HEK293 (cell line): ENCODE results near the gene PGBD4.
A peak's percentile ranks its signal among the peaks of the same experiment; 100 is the strongest.

Experiments
- CTCF ChIA-PET: fragments of 350-600 bp; formaldehyde crosslinking; extraction: SDS; loops from one replicate; lab custom pipeline; 2021; ENCODE audit warnings: antibody characterized with exemption; lab: Yijun Ruan, JAX
- POLR2A ChIA-PET: fragments of 300-600 bp; formaldehyde crosslinking; extraction: SDS; loops from one replicate; lab custom pipeline; 2020; ENCODE audit warnings: antibody characterized with exemption, inconsistent platforms; lab: Yijun Ruan, JAX
- H3K27ac ChIP-seq: fragments of 200-500 bp; sonication (Bioruptor generic); 2 replicates; pipeline ENCODE4 v1.5.1; 2014; ENCODE audit warnings: low read depth, low read length, control low read depth, inconsistent platforms; ENCODE audit errors: extremely low read depth
- H3K36me3 ChIP-seq, 2 experiments: fragments of 200-500 bp in 1 of 2; sonication (Bioruptor generic) in 1 of 2; 1 replicate in 1 of 2; 2 replicates in 1 of 2; pipeline ENCODE4 v1.5.1; 2014 to 2017; ENCODE audit warnings: inconsistent platforms in 2 of 2, low read length in 2 of 2; ENCODE audit not compliant: control insufficient read depth in 2 of 2, insufficient read depth in 1 of 2
- H3K4me1 ChIP-seq: fragments of 200-500 bp; sonication (Bioruptor generic); 2 replicates; pipeline ENCODE4 v1.5.1; 2014; ENCODE audit warnings: mild to moderate bottlenecking, low read length, inconsistent platforms; ENCODE audit not compliant: control insufficient read depth, insufficient read depth
- H3K4me3 ChIP-seq: 2 replicates; pipeline ENCODE4 v1.5.1; 2011; ENCODE audit warnings: low read depth, mild to moderate bottlenecking, control low read depth, low read length, moderate library complexity
- H3K9me3 ChIP-seq: fragments of 200-500 bp; sonication (Bioruptor generic); 2 replicates; pipeline ENCODE4 v1.5.1; 2014; ENCODE audit warnings: low read depth, low read length, inconsistent platforms; ENCODE audit not compliant: control insufficient read depth, insufficient read depth
- ATF2 ChIP-seq: fragments of 450-650 bp; formaldehyde crosslinking; IDR thresholded peaks from 2 replicates; pipeline ENCODE4 v1.5.1; 2016; ENCODE audit warnings: missing biosample characterization, missing genetic modification characterization, low read depth
- HOXD13 ChIP-seq: sonication (generic); formaldehyde crosslinking; IDR thresholded peaks from 2 replicates; pipeline ENCODE4 v1.8.0; 2022; ENCODE audit warnings: missing genetic modification reagents, borderline replicate concordance
- MZF1 ChIP-seq: fragments of 450-650 bp; formaldehyde crosslinking; IDR thresholded peaks from 2 replicates; pipeline ENCODE4 v1.5.1; 2017; ENCODE audit warnings: missing biosample characterization, missing genetic modification characterization, borderline replicate concordance
- REPIN1 ChIP-seq: fragments of 450-650 bp; formaldehyde crosslinking; IDR thresholded peaks from 2 replicates; pipeline ENCODE4 v1.5.1; 2017; ENCODE audit warnings: missing biosample characterization, missing genetic modification characterization, low read depth
- YY1 ChIP-seq: fragments of 450-650 bp; formaldehyde crosslinking; IDR thresholded peaks from 2 replicates; pipeline ENCODE4 v1.5.1; 2018; ENCODE audit warnings: missing biosample characterization, missing genetic modification characterization
- ZBTB1 ChIP-seq: fragments of 450-650 bp; formaldehyde crosslinking; IDR thresholded peaks from 2 replicates; pipeline ENCODE4 v1.5.1; 2016; ENCODE audit warnings: missing biosample characterization, missing genetic modification characterization
- ZBTB49 ChIP-seq: fragments of 450-650 bp; formaldehyde crosslinking; IDR thresholded peaks from 2 replicates; pipeline ENCODE4 v1.5.1; 2016; ENCODE audit warnings: missing biosample characterization, missing genetic modification characterization, low read depth
- ZBTB8A ChIP-seq: fragments of 450-650 bp; formaldehyde crosslinking; IDR thresholded peaks from 2 replicates; pipeline ENCODE4 v1.5.1; 2016; ENCODE audit warnings: missing biosample characterization, missing genetic modification characterization
- ZNF112 ChIP-seq: fragments of 450-650 bp; formaldehyde crosslinking; IDR thresholded peaks from 2 replicates; pipeline ENCODE4 v1.5.0; 2017; ENCODE audit warnings: missing biosample characterization, missing genetic modification characterization
- ZNF248 ChIP-seq: fragments of 450-650 bp; formaldehyde crosslinking; IDR thresholded peaks from 2 replicates; pipeline ENCODE4 v1.5.1; 2017; ENCODE audit warnings: missing biosample characterization, missing genetic modification characterization
- ZNF354C ChIP-seq: fragments of 450-650 bp; formaldehyde crosslinking; IDR thresholded peaks from 2 replicates; pipeline ENCODE4 v1.5.1; 2016; ENCODE audit warnings: missing biosample characterization, missing genetic modification characterization, low read depth, borderline replicate concordance
- ZNF548 ChIP-seq: fragments of 450-650 bp; formaldehyde crosslinking; IDR thresholded peaks from 2 replicates; pipeline ENCODE4 v1.5.1; 2016; ENCODE audit warnings: missing biosample characterization, missing genetic modification characterization
- ZNF580 ChIP-seq: fragments of 450-650 bp; formaldehyde crosslinking; IDR thresholded peaks from 2 replicates; pipeline ENCODE4 v1.5.1; 2016; ENCODE audit warnings: missing biosample characterization, missing genetic modification characterization
- ZNF623 ChIP-seq: fragments of 450-650 bp; formaldehyde crosslinking; IDR thresholded peaks from 2 replicates; pipeline ENCODE4 v1.5.1; 2016; ENCODE audit warnings: missing biosample characterization, missing genetic modification characterization
- ZNF654 ChIP-seq: fragments of 450-650 bp; formaldehyde crosslinking; IDR thresholded peaks from 2 replicates; pipeline ENCODE4 v1.5.1; 2016; ENCODE audit warnings: low read depth, missing biosample characterization, missing genetic modification characterization
- ZNF677 ChIP-seq: fragments of 450-650 bp; IDR thresholded peaks from 2 replicates; pipeline ENCODE4 v1.5.0; 2018; ENCODE audit warnings: missing biosample characterization, mild to moderate bottlenecking, missing genetic modification characterization, moderate library complexity
- ZNF747 ChIP-seq: fragments of 450-650 bp; formaldehyde crosslinking; IDR thresholded peaks from 2 replicates; pipeline ENCODE4 v1.5.1; 2016; ENCODE audit warnings: missing biosample characterization, missing genetic modification characterization
- ZNF777 ChIP-seq: fragments of 450-650 bp; formaldehyde crosslinking; IDR thresholded peaks from 2 replicates; pipeline ENCODE4 v1.5.1; 2017; ENCODE audit warnings: missing biosample characterization, missing genetic modification characterization, borderline replicate concordance
- ZSCAN18 ChIP-seq: fragments of 450-650 bp; formaldehyde crosslinking; IDR thresholded peaks from 2 replicates; pipeline ENCODE4 v1.5.1; 2016; ENCODE audit warnings: missing biosample characterization, missing genetic modification characterization

PGBD4 gene

GRCh38 chr15:34106423-34106822 lies 4.5 kb downstream of the PGBD4 start (continued):
- no peak for TF ChIP-seq ZBTB49 (tag by site-specific recombination)
- TF ChIP-seq ZNF548 (tag by site-specific recombination), result no peak
- no peak for TF ChIP-seq REPIN1 (tag by site-specific recombination)
- TF ChIP-seq ZNF112 (tag by site-specific recombination), result no peak

GRCh38 chr15:34107315-34107714 lies 5.4 kb downstream of the PGBD4 start:
- no peak overlapping the region for H3K27ac ChIP-seq
- no peak overlapping the region for H3K4me3 ChIP-seq
- ChIA-PET CTCF (interaction anchor here (0.6 to 0.9 kb wide), 5 partner anchors 140 to 664 kb away, joined by 3 to 4 read pairs (median 3); partner anchors contain the start of genes NOP10 and NUTM1), POLR2A (interaction anchor here (0.6 kb wide), 1 partner anchor 103 kb away, joined by 3 read pairs; the partner anchor contains the start of gene KATNBL1)
- H3K36me3 ChIP-seq, result peaks cover 0 to 4% of the 10 kb centered on the region in 2 experiments; a peak in 2 of 3 replicates
- no peaks in the 10 kb centered on the region; the same call in 1 of the 2 replicates for H3K4me1 ChIP-seq
- H3K9me3 ChIP-seq, result no peaks in the 10 kb centered on the region
- TF ChIP-seq HOXD13 (CRISPR knock-in tag), result no peak

GRCh38 chr15:34109797-34110663 lies 8.1 kb downstream of the PGBD4 start:
- H3K4me1 ChIP-seq, result no peaks in the 10 kb centered on the region
- ChIA-PET POLR2A (interaction anchor here (0.5 to 1.4 kb wide), 4 partner anchors 8 to 99 kb away, joined by 3 to 9 read pairs (median 4); partner anchors contain the start of genes EMC7, KATNBL1 and PGBD4), CTCF (interaction anchor here (0.8 to 2.5 kb wide), 14 partner anchors 10 to 478 kb away, joined by 3 to 29 read pairs (median 4); partner anchors contain the start of gene KATNBL1)
- TF ChIP-seq ZNF248 (tag by site-specific recombination) (no peak), ZNF354C (tag by site-specific recombination) (no peak), ZBTB1 (tag by site-specific recombination) (no peak), ZNF677 (tag by site-specific recombination) (no peak), MZF1 (tag by site-specific recombination) (peak; percentile 25; the same call in 1 of the 2 replicates), YY1 (tag by site-specific recombination) (no peak), ZNF580 (tag by site-specific recombination) (no peak), ZNF623 (tag by site-specific recombination) (no peak), ZNF654 (tag by site-specific recombination) (peak; percentile 46), ZNF777 (no peak), ZBTB8A (tag by site-specific recombination) (no peak), ZNF747 (no peak), ATF2 (no peak), ZSCAN18 (tag by site-specific recombination) (no peak)
- no peaks in the 10 kb centered on the region for H3K9me3 ChIP-seq
- H3K36me3 ChIP-seq, result no peaks in the 10 kb centered on the region
- no peak overlapping the region for H3K27ac ChIP-seq
- no peak overlapping the region for H3K4me3 ChIP-seq
